Mesothelial cell of epicardium (in vitro differentiated cells): ENCODE data around the gene CYBB. TPM values are rescaled to one million over a fixed set of nuclear protein-coding genes. Genes with fewer than 3 reads are reported as not detected.

Experiments
- DNase-seq, 2 experiments: peaks; one replicate each; pipeline ENCODE4 v3.0.0; 2021; ENCODE audit warnings: low spot score in 2 of 2; ENCODE audit not compliant: unreplicated experiment in 2 of 2
- H3K27ac Mint-ChIP-seq: 2 replicates; pipeline ENCODE4 v1.8.0; 2021; ENCODE audit warnings: mixed read lengths
- H3K27me3 Mint-ChIP-seq: 2 replicates; pipeline ENCODE4 v1.8.0; 2021; ENCODE audit warnings: low read depth, mixed read lengths
- H3K36me3 Mint-ChIP-seq: 2 replicates; pipeline ENCODE4 v1.8.0; 2021; ENCODE audit warnings: mixed read lengths
- H3K4me1 Mint-ChIP-seq: 2 replicates; pipeline ENCODE4 v1.8.0; 2021; ENCODE audit warnings: mixed read lengths
- H3K4me3 Mint-ChIP-seq: 2 replicates; pipeline ENCODE4 v1.8.0; 2021; ENCODE audit warnings: mild to moderate bottlenecking, moderate library complexity, mixed read lengths
- H3K9me3 Mint-ChIP-seq: 2 replicates; pipeline ENCODE4 v1.8.0; 2021; ENCODE audit warnings: mixed read lengths
- total RNA-seq: library from RNA; stranded (reverse); gene quantifications from 3 replicates; pipeline ENCODE4 v1.2.1, GENCODE V29; 2021
- TF ChIP-seq, protein P1 (sequence below): fragments of 200-600 bp; sonication (generic); IDR thresholded peaks from one replicate; pipeline ENCODE4 v1.5.0; 2021; ENCODE audit warnings: antibody characterized with exemption; ENCODE audit not compliant: unreplicated experiment

CYBB gene
- total RNA-seq, 1 donor from 2014 or later = 0.07 TPM

DNA sequence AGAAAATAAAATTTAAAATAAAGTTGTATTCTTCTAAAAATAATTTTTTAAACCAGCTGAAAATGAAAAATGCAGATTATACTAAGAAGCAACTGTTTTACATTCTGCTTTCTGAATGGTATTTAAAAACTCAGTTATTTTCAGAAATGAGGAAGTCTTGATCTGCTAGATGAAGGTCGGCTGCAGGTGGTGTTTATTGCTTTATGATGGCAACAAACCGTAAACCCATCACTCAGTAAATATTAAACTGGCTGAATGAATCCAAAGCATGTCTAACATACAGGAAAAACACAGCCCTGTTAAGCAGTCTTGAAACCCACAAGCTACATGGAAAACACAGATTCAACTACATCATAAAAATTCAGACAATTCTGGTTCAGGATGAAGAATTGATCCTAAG, 38.2 kb downstream of the CYBB start:
- no peaks in the 10 kb centered on the region for H3K4me1 Mint-ChIP-seq
- H3K27me3 Mint-ChIP-seq = no peaks in the 10 kb centered on the region
- DNase-seq = no peak
- H3K36me3 Mint-ChIP-seq = no peaks in the 10 kb centered on the region
- no peak overlapping the region for H3K4me3 Mint-ChIP-seq
- peaks cover 18% of the 10 kb centered on the region for H3K9me3 Mint-ChIP-seq
- TF ChIP-seq, protein P1, sequence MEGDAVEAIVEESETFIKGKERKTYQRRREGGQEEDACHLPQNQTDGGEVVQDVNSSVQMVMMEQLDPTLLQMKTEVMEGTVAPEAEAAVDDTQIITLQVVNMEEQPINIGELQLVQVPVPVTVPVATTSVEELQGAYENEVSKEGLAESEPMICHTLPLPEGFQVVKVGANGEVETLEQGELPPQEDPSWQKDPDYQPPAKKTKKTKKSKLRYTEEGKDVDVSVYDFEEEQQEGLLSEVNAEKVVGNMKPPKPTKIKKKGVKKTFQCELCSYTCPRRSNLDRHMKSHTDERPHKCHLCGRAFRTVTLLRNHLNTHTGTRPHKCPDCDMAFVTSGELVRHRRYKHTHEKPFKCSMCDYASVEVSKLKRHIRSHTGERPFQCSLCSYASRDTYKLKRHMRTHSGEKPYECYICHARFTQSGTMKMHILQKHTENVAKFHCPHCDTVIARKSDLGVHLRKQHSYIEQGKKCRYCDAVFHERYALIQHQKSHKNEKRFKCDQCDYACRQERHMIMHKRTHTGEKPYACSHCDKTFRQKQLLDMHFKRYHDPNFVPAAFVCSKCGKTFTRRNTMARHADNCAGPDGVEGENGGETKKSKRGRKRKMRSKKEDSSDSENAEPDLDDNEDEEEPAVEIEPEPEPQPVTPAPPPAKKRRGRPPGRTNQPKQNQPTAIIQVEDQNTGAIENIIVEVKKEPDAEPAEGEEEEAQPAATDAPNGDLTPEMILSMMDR = no peak
- H3K27ac Mint-ChIP-seq = no peak overlapping the region

DNA sequence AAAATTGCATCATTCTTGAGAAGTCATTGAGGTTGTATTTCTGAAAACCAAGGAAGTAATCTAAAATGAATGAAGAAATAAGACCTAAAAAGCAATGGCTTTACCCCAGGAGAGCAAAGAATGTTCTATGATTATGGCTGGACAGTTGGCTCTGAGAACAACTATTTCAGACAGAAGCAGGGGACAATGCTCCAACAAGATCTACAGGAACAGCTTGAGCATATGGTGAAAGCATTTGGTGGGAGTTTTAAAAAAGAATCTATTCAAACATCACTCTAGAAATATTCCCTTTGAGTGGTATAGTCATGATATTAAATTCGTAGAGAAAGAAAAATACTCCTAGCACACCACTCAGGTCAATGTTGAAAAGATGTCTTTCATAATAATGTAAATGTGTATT, 40.8 kb downstream of the CYBB start:
- no peaks in the 10 kb centered on the region for H3K36me3 Mint-ChIP-seq
- TF ChIP-seq, protein P1 = no peak
- peaks cover 13% of the 10 kb centered on the region for H3K9me3 Mint-ChIP-seq
- no peak for DNase-seq
- no peak overlapping the region for H3K4me3 Mint-ChIP-seq
- H3K4me1 Mint-ChIP-seq = no peaks in the 10 kb centered on the region
- no peak overlapping the region for H3K27ac Mint-ChIP-seq
- H3K27me3 Mint-ChIP-seq = no peaks in the 10 kb centered on the region

DNA sequence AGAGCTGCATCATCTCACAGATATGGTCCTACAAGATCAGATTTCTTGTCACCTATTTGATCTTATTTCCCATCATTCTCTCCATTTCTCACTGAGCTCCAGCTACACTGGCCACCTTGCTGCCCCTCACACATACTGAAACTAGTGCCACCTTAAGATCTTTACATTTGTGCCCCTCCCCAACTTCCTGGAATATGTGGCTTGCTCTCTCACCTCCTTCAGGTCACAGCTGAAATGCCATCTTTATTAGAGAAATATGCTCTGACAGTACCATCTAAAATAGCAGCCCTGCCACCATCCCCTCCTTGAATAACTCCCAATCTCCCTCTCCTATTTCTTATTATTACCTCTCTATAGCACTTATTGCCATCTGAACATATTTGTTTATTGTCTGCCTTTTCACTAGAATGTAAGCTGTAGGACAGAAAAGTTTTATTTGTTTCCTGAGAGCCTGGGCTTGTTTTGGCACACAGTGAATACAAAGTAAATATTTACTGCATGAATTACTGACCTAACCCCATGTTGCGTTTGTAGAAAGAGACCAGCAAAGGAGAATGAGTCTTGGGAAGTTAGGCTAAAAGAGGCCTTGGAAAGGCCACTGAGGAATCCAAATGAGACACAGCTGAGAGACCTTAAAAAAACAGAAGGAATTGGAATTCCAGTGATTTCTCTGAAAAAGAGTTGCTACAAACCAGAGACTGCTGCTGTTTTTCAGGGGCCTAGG, 44.8 kb downstream of the CYBB start:
- no peaks in the 10 kb centered on the region for H3K4me1 Mint-ChIP-seq
- H3K4me3 Mint-ChIP-seq = no peak overlapping the region
- H3K27me3 Mint-ChIP-seq = no peaks in the 10 kb centered on the region
- H3K9me3 Mint-ChIP-seq = peaks cover 7% of the 10 kb centered on the region
- TF ChIP-seq, protein P1 = no peak
- no peaks in the 10 kb centered on the region for H3K36me3 Mint-ChIP-seq
- no peak for DNase-seq
- no peak overlapping the region for H3K27ac Mint-ChIP-seq

DNA sequence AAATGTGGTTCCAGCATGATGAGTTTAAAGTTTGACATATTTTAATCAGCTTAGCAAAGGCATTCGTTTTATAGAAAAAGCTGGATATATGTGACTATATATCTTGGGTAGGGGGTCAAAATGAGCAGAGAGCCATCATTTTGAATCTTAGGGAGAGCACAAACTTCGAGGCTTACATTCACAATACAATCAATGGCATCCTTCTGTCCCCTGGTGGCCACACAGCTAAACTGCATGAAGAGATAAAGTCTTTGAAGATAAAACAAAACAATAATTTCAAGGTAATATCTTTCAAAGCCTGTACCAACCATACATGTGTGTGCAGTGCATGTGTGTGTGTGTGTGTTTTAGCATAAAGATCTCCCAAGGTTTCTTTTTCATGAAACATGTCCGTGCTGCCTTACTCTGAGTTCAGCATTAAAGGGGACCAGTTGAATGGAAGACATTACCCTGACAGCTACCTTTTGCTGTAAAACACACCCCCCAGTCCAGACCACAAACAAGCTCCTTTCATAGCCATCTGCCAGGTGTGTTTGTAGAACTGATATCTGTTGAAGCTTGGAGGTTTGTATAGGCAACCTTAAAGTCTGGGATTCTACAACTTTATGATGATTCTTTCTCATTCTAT, 45.5 kb downstream of the CYBB start:
- peaks cover 7% of the 10 kb centered on the region for H3K9me3 Mint-ChIP-seq
- TF ChIP-seq, protein P1 = peak; percentile 77
- no peaks in the 10 kb centered on the region for H3K36me3 Mint-ChIP-seq
- H3K27me3 Mint-ChIP-seq = no peaks in the 10 kb centered on the region
- H3K4me3 Mint-ChIP-seq = no peak overlapping the region
- DNase-seq = no peak
- H3K27ac Mint-ChIP-seq = no peak overlapping the region
- H3K4me1 Mint-ChIP-seq = no peaks in the 10 kb centered on the region

DNA sequence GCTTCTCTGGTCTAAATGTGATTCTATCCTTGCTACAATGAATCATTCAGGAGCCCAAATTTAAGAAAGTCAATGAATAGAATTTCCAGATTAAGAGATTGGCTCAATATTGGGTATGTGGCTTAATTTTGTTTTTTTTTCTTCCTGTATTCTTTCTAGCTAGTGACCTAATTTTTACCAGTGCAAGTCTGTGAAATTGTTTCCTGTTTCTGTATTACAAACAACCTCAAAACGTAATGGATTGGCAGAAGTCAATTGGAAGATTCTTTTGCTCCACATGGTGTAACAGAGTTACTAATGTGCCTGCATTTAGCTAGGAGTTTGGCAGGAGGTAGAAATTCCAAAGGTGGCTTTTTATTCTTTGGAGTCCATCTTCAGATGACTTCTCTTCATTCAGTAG, 49.9 kb downstream of the CYBB start:
- H3K9me3 Mint-ChIP-seq = peaks cover 6% of the 10 kb centered on the region
- no peaks in the 10 kb centered on the region for H3K36me3 Mint-ChIP-seq
- no peak overlapping the region for H3K27ac Mint-ChIP-seq
- no peaks in the 10 kb centered on the region for H3K4me1 Mint-ChIP-seq
- H3K4me3 Mint-ChIP-seq = no peak overlapping the region
- TF ChIP-seq, protein P1 = no peak
- DNase-seq = no peak
- no peaks in the 10 kb centered on the region for H3K27me3 Mint-ChIP-seq
